NCI-H1048 (cell line): Measurements from ENCODE around the gene GIN1.
A peak's percentile ranks its signal among the peaks of the same experiment; 100 is the strongest.
"Not testable (repeated sequence)": the region's sequence is repeated elsewhere in the genome, so short reads cannot be mapped to it uniquely, and the experiment has no call there.

ENCODE experiments used
- DNase-seq: peaks from one replicate; lab custom pipeline; 2025; lab: John Stamatoyannopoulos, UW

The GIN1 gene

GRCh38 chr5:103119765-103120606, at the start of gene GIN1, which contains the start of gene PPIP5K2:
TSS of gene GIN1 (minus strand) at chr5:103120138. CDS start at chr5:103108707, 11,431 bp downstream.
TSS of gene PPIP5K2 (plus strand) at chr5:103120301. CDS start at chr5:103129590, 9,289 bp downstream.
- DNase-seq, result peak; percentile 94

GRCh38 chr5:103166706-103167105, 46.8 kb upstream of the GIN1 start:
- no peak for DNase-seq

- DNase-seq, result no peak
Observed at GRCh38 chr5:103151156-103151555, 31.2 kb upstream of the GIN1 start.

GRCh38 chr5:103148213-103148612, 28.3 kb upstream of the GIN1 start:
- no peak for DNase-seq

- no peak for DNase-seq
Observed at GRCh38 chr5:103145196-103145595, 25.3 kb upstream of the GIN1 start.

DNA sequence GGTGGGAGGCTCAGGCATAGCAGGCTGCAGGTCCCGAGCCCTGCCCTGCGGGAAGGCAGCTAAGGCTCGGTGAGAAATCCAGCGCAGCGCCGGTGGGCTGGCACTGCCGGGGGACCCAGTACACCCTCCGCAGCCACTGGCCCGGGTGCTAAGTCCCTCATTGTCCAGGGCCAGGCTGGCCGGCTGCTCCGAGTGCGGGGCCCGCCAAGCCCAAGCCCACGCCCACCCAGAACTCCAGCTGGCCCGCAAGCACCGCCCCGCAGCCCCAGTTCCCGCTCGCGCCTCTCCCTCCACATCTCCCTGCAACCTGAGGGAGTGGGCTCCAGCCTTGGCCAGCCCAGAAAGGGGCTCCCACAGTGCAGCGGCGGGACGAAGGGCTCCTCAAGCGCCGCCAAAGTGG, 22.2 kb upstream of the GIN1 start:
- DNase-seq, result not testable (repeated sequence)

GRCh38 chr5:103139264-103139865, 19.4 kb upstream of the GIN1 start:
- peak; percentile 28 for DNase-seq

DNA sequence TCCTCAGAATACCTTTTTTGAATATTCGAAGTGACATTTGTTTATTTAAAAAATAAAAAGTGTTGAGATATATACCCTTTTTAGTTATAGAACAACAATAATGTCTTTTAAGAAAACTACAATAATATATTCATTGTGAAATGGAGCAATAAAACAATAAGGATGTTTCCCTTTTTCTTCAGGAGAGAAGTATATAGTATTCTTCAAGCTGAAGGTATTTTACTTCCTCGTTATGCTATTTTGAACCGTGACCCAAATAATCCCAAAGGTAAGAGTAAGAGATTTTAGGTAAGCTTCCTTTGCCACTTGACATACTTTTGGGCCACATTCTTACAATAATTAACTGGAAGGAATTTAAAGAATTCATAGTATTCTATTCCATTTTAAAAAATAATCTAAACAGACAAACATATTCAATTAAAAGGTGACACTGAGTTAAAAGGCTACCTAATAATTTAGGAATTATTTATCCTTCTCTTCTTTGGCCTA, 18.3 kb upstream of the GIN1 start:
- DNase-seq, result no peak

GRCh38 chr5:103135461-103135860, 15.5 kb upstream of the GIN1 start:
- no peak for DNase-seq

- no peak for DNase-seq
Observed at GRCh38 chr5:103133231-103133630, 13.3 kb upstream of the GIN1 start.

GRCh38 chr5:103132684-103133083, 12.7 kb upstream of the GIN1 start:
- no peak for DNase-seq

DNA sequence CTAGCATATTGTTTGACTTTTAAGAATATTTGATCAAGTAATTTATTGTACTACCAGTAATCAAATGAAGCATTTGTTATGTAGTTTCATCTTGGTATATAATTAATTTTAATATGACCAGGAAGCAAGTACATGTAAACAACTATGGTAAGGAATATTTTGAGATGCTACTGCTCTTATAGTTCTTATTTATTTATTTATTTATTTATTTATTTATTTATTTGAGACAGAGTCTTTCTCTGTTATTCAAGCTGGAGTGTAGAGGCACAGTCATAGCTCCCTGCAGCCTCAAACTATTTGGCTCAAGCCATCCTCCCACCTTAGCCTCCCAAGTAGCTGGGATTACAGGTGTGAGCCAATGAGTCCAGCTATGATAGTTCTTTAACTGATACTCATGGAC, 8.3 kb upstream of the GIN1 start:
- no peak for DNase-seq

DNA sequence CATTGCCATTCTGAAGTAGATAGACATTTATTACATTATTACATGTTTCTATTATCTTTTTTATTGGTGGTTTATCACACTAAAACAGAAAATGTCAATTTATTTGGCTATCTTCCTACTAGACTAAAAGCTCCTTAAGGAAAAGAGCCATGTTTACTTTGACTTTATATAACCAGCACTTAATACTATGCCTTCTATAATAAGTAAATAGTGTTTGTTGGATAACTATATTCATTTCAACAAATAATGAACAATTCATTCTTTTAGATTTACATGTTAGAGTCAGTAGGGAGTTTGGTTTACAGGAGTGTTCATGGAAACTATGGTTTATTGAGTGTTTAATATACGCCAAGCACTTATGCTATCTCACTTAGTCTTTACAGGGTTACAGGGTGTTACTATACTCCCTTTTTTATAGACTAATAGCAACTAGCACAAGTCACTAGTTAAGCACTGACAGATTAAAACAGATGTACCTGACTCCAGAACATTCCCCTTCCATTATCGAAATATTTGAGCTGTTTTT, 7.4 kb upstream of the GIN1 start:
- no peak for DNase-seq

GRCh38 chr5:103126557-103126956, 6.6 kb upstream of the GIN1 start:
- DNase-seq, result no peak

GRCh38 chr5:103122242-103122641, 2.3 kb upstream of the GIN1 start:
- no peak for DNase-seq

DNA sequence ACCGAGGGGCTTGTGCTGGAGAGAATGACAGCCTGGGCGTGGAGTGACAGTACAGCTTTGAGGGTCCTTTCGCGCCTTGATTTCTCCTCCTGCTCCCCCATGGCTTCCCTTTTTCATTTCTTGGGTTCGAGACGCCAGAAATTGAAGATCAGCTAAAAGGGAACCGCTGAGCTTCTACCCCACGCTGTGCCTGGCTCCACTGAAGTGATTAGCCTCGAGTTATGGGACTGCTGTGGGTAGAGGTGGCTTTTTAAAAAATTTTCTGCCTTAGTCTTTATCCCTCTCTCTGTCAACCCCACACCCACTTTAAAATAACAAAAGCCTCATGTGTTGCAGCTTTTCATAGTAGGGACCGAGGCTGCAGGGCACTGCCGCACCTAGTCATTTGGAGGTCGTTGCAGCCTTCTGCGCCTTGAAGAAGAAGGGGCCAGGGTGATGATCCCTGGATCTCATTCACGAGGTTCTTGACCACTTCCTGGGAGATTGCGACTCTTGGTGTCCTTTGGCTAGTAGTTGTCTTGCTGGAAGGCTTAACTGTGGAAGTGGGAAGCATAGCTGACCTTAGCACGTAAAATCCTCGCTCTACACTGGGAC, 766 bp upstream of the GIN1 start:
- DNase-seq, result no peak

DNA sequence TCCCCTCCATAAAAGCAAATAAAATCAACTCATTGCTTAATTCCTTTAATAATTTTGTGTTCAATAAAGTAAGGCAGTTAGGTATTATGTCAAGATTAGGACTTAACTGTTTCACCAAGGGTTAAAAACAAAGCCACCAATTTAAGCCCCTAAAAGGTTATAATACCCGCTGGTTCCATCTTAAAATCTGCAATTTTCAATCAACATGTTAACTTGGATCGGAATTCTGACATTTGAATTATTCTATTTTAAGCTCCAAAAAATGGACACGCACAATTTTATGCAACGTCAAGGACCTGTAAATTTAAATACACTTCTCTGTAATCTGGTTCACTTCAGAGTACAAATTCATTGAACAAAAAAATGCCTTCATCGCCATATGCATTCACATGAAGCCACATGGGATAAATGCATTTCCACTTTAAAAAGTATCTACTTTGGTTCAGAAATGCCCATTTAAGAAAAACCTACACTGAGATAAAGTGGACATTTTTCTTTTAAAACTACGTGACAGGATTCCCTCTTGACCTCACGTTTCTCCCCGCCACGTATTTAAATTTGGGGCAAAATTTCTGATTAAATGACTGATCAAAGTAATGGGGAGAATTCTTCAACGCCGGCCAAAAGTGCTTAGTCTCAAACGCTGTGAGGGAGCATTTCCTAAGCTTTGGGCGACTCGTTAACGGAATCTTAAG, 721 bp downstream of the GIN1 start:
- no peak for DNase-seq

DNA sequence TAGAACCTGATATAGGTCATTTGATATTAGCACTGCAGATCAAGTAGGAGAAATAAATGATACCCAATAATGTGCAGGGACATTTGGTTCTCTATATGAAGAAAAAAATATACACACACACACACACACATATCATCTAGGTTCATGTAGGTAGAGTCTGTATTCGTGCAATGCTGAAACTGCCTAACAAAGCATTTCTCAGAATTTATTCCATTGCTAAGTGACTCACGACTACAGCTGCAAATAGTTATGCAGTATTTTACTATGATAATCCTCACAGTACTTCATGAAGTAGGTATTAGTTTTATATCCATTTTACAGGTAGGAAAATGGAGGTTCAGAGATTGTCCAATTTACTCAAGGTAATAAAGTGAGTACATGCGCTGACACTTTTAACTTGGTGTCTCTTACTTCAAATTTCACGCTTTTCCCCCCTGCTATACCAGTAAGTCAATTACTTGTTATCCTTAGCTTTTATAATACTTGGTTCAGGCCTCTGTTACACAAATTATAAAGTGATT, 2.4 kb downstream of the GIN1 start:
- no peak for DNase-seq

DNA sequence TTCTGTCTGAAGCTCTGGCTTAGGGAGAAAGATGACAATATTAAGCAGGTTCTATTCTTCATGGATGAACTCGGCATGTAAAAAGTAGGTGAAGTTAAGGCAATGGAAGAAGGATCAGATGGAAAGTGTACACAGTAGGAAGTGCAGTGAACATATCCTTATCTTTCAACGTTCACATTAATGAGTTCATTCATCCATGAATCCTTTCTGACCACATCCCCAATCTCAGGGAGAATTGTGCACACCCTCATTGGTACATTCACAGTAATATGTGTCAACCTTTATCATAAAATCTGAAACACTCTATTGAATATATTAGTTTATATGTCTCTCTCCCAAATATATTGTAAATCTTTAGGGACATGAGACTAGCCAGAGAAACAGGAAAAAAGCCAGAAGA, 5.5 kb downstream of the GIN1 start:
- no peak for DNase-seq

- no peak for DNase-seq
Observed at GRCh38 chr5:103112910-103113309, 7.0 kb downstream of the GIN1 start.

DNA sequence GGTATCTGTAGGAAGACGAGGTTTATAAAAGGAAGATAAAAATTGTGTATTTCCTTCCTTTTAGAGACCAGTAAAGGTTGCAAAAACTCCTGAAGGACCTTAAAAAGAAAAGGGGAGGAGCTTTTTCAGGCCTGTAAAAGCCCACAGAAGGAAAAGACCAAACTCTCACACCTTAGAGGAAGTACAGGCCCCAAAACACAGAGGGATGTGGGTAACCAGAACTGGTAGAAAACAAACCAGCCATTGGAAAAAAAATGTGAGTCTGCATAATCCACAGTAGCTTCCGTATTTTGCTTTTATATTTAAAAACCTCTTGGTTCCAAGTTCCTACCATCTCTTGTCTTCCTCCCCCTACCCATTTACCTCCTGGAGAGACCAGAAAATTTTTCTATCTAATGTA, 8.5 kb downstream of the GIN1 start:
- no peak for DNase-seq

GRCh38 chr5:103110403-103110802, 9.5 kb downstream of the GIN1 start:
- no peak for DNase-seq
